Measurements from ENCODE around the gene FOXF1.
A peak's percentile ranks its signal among the peaks of the same experiment; 100 is the strongest.

The FOXF1 gene

DNA sequence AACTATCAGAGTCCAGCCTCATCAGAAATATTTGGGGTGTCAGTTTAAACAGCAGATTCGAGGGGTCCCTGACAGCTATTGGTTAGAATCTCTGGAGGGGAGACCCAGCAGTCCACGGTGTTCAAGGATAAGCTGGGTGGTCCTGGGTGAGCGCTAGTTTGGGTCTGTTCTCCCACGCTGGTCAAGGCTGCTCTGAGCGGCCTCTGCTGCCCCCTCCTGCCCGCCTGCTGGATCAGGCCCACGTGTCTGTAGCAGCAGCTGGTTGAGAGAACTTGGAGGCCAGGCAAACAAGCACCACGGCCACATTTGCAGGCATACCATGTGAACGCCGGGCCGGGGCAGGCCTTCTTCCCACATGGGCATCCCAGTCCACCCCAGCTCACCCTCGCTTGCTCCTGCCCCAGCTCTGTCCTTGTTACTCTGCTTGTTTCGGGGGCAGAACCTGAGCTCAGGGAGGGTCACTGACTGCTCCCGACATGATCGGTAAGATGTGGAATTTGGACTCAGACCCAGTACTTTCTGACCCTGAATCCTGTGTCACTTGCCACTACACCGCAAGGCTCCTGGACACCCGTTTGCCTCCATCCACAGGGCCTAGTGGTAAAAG lies 7.4 kb downstream of the FOXF1 start:
- peak; percentile 55 for DNase-seq (ENCODE audit: low spot score)

DNA sequence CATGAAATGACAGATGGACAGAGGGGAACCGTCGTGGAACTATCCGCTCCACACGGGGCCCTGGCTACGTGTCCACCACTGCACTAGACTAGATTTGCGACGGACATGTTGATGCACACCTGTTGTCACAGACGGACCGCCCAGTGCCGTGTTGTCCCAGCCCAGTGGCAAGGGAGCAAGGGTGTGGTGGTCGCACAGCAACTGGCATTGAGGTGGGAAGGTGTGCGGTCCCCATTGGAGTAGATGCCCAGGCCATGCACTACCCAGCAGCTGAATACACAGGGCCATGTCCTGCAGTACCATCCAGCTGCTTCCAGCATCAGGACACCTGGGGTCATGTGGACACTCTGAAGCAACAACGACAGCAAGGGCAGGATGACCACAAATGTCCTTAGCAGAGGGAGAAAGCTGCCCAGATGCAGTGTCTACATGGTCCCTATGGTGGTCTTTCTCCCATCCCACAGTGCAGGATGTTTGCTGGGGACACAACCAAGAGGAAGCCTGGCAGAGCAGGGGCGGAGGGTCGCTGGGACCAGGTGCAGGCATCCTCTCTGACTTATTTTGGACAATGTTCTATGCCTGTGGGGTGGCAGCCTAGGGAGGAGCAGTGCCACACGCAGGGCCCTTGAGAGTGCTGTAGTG lies 8.8 kb downstream of the FOXF1 start:
- DNase-seq (ENCODE audit: low spot score) = no peak

DNA sequence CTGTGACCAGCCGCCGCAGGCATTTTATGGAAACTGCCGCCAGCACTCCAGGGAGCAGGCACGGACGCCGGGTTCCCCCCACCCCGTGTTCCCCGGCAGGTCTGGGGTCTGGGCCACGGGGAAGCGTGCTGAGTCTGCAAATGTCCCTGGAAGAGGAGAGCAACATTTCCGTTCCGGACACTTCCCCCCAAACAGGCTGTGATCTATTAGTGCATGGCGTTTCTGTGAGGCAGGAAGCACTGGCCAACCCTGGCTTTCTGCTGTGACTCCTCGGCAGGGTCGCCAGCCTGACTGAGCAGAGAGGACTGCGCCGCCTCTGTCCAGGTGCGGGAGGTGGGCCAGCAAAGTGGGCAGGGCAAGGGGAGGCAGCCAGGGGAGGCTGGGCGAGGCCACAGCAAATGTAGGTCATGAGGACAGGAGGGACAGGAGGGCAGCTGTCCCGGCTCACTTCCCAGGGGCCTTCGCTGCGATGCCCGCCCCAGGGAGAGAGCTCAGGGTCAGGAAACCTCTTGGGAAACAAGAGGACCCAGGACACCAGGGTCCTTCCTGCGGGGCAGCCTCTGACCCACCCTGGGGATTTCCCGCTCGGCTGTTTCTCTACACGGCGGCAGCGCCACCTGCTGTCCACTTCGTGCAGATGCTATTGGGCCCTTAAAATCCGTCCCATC lies 9.5 kb downstream of the FOXF1 start:
- DNase-seq (ENCODE audit: low spot score) = peak; percentile 66

DNA sequence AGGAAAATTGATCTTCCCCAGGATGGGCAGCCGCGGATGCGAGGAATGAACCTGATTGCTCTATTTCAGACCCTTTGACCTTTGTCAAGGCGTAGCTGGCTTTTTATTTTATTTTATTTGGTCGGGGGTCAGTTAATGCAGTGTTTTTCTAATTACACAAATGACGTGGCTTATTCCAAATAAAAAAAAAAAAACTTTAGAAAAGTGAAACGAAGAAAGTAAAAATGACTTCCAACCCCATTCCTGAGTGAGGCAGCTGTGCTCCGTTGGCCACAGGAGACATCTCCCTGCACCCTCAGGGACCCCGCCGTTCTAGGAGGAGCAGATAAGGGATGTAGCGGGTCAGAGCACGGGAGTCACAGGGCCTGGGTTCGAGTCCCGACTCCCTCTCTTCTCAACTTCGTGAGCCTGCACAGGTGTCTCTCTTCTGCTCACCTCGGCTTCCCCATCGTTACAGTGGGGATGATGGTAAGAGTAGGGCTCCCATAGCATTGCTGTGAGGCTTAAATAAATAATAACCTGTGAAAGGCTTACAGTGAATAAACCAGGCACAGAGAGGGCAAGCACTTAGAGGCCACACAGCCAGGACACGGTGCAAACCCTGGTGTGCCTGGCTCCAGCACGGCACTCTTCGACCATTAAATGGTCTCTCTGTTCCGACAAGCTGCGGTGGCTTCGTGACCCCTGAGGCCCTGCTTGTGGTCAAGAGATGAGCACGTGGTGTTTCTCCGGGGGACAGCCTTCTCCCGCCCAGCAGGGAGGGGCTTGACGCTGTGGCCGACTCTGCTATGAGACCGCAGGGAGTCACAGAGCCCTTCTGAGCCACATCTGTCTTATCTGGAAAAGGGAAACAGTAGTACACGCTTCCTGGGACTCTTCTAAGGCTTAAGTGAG lies 10.2 kb downstream of the FOXF1 start:
- no peak for DNase-seq (ENCODE audit: low spot score)

DNA sequence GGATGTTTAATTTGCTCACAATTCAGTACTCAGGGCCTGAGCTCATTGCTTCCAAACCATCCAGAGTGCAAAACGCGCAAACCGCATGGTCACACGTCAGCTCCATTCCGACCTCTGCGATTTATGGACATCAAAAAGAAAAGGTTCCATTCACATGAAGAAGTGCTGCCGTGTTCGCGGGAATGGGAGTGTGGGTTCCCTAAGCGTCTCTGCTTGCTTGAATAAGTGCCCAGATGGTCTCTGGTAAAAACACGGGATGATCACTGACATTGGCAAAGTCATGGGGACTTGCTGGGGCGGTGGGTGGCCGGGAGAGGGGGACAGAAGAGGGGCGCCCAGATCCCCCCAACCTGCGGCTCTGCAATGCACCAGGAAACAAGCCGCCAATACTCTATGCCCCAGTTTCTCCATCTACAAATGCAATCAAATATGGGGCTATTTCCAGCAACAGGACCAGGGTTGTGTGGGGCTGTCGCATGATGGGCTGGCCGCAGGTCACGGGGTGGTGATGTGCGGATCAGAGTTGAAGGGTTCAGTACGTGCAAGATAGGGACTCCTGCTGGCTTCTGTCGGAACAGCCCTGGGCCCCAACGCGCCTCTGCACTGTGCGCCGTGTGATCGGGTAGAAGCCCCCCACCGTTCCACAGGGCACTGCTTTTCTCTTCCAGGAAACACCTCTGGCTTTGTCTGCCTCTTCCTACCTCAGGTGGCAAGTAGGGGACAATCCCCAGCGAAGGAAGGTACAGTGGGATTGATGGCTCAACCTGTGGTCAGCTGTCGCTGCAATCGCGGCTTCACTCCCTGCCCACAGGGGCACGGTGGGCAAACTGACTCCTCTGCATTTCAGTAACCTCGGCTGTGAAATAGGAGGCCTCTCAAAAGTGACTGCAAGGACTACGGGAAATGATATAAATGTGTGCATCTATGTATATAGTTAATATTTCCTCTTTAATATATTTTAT lies 11.2 kb downstream of the FOXF1 start:
- no peak for DNase-seq (ENCODE audit: low spot score)

DNA sequence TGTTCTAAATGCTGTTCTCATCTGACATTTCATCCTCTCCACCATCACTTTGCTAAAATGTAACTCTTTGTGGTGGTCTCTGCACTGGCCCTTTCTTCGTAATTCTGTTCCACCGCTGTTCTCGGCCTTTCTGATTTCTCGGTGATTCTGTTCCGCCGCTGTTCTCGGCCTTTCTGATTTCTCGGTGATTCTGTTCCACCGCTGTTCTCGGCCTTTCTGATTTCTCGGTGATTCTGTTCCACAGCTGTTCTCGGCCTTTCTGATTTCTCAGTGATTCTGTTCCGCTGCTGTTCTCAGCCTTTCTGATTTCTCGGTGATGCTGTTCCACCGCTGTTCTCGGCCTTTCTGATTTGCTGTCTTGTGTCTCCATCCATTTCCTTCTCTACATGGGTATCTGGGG lies 12.3 kb downstream of the FOXF1 start:
- DNase-seq (ENCODE audit: low spot score) = no peak

DNA sequence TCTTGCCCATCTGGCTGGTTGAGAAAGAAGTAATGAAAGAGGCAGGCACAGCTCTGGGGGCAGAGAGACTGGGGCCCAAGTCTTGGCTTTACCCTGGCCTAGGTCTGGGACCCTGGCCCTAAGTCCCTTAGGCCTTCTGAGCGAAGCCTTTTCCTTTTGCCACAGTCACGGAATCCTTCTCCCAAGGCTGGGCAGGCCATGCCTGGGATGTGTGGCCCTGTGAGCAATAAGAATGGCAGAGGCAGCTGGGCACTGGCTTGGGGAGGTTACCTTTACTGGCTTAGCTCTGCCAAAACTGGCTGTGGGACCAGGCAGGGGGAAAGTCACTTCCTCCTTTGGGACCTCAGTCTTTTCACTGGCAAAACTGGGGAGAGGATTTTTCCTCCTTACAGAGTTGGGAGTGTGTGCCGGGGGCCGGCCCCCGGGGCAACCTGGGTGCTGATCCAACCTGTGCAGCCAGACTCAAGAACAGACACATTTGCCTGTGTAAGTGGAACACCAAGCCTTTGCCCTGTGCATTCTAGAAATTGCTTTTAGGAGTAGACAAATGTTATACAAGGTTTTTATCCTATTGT lies 12.9 kb downstream of the FOXF1 start:
- no peak for DNase-seq (ENCODE audit: low spot score)

DNA sequence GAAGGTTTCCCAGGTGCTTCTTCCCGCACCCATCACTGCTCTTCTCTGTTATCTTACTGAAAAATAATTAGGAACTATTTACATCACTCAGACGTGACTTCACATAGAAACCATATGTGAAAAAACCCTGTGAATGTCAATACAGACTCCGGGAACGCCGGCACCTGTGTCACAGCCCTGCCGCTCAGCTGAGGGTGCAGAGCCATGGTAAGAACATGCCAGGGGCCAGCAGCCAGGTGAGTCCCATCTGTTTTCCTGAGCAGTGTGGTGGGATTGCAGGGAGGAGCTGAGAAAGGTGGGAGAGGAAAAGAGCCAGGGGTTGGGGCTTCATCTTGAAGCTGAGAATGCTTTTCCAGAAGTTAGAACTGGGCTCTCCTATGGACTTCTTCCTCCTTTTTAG lies 13.7 kb downstream of the FOXF1 start:
- no peak for DNase-seq (ENCODE audit: low spot score)

DNA sequence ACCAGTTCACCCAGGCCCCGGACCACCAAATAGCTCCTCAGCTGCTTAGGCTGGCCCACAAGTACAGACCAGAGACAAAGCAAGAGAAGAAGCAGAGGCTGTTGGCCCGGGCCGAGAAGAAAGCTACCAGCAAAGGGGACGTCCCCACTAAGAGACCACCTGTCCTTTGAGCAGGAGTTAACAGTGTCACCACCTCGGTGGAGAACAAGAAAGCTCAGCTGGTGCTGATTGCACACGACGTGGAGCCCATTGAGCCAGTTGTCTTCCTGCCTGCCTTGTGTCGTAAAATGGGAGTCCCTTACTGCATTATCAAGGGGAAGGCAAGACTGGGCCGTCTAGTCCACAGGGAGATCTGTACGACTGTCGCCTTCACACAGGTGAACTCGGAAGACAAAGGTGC lies 15.4 kb downstream of the FOXF1 start:
- no peak for DNase-seq (ENCODE audit: low spot score)

DNA sequence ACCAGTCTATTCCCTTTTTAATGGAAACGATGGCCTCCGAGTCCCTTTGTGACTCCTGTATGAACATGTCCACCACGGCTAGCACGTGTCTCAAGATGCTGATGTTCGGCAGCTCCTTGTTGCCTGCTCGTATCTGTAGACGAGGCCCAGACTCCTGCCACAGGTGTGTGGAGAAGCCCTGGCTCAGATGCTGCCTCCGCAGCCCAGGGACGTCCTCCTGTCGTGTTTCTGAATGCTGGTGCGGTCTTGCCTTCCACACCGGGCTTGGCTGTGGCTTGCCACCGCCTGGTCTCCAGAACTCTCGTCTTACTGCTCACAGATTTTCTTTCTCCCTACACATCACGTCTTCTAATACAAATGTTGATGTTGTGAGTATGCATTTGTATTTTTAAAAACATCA lies 17.0 kb downstream of the FOXF1 start:
- DNase-seq (ENCODE audit: low spot score) = no peak

DNA sequence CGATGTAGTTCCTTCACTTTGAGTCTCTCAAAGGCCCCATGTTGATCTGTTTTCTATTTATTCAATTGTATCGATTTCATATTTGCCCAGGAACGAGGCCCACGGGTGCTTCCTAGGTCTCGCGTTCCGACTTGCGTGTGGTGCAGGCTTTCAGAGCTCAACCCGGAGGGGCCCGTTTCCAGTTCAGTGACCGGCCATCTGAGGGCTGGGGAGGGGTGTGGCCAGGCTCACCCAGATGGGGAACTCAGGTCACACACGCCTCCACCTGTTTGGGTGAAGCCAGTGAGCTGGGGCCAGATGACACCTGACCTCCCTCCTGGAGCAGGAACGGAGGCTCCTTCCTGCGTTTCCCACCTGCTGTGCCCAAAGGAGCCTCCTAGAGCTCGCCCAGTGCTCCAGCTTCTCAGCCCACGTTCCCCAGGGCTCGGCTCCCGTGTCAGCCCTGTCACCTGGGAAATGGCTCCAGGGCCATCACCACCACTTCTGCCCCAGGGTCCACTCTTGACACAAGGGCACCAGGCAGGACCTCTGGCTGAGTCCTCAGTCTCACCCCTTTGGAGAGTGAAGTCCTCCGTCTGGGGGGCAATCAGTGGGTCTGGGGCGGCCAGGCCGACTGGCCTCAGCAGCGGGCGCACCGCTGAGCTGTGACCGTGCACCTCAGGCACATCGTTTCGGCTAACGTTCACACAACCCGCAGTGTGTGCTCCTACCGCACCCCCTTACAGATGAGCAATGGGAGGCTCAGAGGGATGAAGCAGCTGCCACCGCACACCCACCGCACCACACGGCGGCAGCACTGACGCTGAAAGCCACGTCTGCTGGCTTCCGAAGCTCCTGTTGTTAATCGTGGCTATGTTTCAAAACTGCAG lies 18.0 kb downstream of the FOXF1 start:
- no peak for DNase-seq (ENCODE audit: low spot score)

DNA sequence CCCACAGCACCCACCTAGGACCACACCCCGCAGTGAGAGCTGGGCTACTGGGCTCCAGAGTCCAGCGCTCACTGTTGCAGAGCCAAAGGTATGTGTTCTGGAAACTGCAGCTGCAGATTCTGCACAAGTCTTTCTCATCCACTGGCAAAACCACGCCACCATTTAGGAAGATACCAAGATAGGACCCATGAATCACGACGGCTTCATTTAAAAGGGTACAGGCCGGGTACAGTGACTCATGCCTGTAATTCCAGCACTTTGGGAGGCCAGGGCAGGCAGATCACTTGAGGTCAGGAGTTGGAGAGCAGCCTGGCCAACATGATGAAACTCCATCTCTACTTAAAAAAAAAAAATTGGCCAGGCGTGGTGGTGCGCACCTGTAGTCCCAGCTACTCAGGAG lies 18.8 kb downstream of the FOXF1 start:
- DNase-seq (ENCODE audit: low spot score) = no peak

DNA sequence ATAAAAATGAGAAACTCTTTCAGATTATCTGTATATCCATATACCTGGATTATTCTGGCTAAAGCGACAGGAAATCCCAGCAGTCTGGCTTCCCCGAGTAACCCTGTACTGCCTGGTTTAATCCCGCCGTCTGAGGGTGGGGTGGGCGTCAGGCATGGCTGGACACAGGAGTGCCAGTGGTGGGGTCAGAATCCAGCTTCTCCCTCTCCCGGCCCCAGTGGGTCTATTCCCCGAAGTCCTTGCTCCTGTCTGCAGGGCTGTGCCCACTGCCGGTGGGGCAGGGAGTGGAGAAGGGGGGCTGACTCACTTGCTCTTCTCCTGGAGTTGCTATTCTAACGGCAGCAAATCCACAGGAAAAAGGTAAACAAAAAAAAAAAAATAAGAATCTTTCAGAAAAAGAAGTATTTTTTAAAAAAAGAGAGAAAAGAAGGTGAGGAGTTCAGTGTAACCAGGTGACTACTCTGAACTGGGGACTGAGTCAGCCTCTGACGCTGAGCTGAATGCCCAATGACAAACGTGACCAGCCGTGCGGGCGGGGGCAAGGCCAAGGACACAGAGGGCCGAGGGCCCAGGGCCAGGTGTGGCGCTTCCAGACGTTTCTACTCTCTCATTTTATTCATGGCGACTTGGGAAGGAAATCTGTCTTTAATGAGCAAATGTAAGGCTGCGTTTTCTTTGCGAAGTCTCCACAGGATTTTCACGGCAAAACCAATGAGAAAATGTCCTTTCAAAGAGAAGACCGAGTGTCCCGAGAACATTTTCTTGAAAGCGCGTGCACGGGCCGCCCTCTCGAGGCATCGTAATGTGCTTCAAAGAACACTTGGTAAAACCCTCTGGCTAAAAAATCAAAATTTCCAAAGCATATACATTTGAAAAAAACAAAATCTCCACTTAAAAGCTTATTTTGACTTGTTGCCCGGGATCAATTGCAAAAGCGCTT lies 20.2 kb downstream of the FOXF1 start:
- no peak for DNase-seq (ENCODE audit: low spot score)

DNA sequence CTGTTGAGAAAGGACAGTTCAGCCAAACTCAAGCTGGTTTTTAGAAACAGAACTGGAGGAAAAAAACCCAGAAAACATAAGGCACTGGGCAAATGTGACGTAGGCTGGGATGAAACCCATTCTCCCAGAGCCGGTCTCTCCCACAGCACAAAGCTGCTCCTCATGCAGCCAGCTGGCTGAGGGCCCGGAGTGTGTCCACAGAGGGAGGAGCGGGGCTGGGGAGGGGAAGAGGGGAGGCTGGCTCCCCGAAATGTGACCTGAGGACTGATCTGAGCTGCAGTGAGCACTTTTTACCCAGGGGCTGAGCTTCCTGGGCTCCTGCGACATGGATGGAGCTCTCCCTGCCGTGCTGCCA lies 20.8 kb downstream of the FOXF1 start:
- no peak for DNase-seq (ENCODE audit: low spot score)

DNA sequence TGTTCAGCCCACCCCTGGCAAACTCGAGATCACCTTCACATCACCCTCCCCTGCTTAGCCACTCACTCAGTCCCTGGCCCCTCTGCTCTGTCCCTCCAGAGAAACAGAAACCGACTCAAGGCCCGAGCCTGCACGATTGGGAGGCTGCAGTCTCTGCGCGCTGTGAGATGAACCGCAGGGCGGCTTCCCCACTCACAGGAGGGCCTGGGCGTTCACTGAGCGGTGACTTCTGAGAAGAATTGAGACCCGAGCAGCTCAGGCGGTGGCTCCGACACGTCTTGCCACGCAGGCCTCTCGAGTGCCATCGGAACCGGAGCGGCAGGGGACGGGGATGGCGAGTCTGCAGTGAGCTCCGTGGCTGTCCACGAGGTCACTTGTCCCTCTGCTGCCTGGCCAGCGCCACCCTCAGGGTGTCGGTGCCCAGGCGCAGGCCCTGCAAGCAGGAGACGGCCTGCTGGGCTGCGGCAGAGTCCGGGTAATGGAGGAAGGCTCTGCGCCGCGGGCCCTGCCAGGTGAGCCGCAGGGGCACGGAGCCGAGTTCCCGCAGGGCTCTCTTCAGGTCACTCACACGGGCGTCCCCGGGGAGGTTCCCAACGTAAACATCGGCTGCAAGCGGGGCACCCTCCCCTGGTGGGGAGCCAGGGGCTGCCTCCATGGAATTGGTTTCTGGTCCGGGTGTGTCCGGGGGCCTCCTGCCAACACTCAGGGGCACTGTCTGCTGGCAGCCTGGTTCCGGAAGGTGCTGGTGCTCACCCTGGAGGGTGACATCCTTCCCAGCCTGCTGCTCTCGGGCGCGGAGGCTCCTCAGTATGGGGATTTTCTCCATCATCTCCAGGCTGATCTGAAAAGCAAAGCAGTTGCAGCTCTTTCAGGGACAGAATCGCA lies 21.6 kb downstream of the FOXF1 start:
- DNase-seq (ENCODE audit: low spot score) = no peak

DNA sequence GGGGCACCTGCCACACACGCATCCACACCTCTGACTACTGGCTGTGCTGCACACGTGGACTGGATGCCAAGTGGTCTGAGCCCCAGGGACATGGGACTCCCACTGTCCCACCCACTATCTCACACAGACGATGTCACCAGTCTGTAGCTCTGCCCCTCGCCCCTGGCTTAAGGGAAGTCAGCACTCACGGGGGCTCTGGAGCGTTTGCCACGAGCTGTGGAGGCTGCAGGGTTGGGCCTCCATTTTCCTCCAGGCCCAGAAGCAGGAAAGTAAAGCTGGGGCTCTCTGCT lies 22.1 kb downstream of the FOXF1 start:
- DNase-seq (ENCODE audit: low spot score) = no peak

DNA sequence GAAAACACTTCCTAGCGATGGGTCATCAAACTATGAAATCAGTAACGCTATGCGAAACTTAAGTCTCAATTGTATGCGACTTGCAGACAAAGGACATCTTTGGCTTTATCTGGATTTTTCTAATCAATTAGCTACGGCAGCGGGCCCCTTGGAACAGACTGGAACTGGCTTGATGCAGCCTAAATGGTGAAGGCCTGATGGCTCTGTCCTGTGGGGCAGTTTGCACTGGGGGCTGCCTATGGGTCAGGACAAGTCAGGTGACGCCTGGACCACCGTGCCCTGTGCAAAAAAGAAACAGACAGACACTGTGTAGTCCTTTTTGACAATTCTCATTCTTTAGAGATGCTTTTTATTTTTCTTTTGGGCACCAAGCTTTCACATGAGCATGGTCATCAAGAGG lies 22.7 kb downstream of the FOXF1 start:
- no peak for DNase-seq (ENCODE audit: low spot score)

DNA sequence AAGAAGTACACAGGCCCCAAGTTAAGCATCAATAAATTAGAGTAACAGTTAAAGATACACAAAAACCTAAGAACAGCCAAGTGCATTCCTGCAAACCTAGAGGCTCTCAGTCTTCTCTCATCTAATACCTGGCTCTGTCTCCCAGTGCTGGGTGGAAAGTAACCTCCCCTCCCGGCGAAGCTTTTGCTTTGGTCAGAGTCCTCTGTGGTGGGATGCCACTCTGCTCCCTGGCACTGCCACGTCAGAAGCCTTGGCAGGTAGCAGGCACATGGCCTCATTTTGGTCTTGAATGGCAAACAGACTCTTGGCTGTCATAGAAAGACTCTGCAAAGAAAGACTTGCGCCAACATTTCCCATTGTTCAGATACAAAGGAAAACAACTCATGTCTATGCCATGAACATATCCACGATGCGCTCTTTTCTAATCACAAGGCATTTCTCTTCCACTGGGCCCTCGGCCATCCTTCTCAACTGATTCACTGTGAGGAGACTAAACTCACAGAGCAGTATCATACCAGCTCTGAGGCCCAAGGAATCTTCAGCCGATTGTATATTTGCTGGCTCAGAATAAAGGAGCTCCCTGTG lies 23.5 kb downstream of the FOXF1 start:
- no peak for DNase-seq (ENCODE audit: low spot score)
